ENCODE data around the gene PNPLA1.

Gene PNPLA1

DNA sequence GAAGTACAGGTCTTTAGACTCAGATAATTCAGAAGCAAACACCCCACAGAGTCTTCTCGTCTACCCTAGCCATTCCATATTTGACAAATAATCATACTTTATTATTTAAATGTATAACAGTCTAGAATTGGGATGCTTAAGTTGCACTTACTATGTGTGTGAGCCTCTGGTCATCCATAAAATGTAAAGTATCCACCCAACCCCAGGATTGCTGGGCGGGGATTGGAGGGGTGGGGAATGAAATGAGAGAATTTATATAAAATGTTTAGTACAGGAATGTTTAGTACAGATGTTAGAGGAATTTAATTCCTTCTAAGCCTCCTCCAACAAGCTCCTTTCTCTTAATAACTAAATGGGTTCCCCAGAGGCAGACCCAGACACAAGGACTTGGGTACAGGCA is 50.0 kb downstream of the PNPLA1 start:
- no CpG with 5 or more reads among the region's 2 CpGs for WGBS
- no peaks in the 10 kb centered on the region for H3K36me3 ChIP-seq (ENCODE audit: insufficient read depth, low read length)

DNA sequence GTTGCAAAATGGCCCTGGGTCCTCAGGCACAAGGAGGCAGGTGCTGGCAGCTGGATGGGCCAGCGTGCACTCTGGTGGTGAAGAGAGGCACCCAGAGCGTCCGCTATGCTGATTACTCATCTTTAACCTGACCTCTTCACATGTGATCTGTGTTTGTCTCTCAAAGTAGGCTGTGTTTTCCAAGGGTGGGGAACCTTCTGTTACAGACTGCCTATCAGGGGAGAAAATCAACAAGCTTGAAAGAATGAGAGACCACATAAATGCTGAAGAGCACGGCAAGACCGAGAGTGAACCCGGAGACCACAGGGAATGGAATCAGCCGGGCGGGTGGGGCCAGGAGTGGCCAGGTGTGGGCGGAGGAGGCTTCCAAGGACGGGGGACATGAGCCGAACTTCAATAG is 50.6 kb downstream of the PNPLA1 start:
- H3K4me3 ChIP-seq (ENCODE audit: low read length) = no peak overlapping the region
- H3K27ac ChIP-seq (ENCODE audit: low read depth, low read length) = no peak overlapping the region
- H3K9ac ChIP-seq (ENCODE audit: low read depth, low read length) = no peak overlapping the region
- H3K9me3 ChIP-seq (ENCODE audit: insufficient read depth, low read depth, low read length) = no peaks in the 10 kb centered on the region
- 90% methylated on average over 11 of the region's 11 CpGs for WGBS
- H3K36me3 ChIP-seq (ENCODE audit: insufficient read depth, low read length) = no peaks in the 10 kb centered on the region
- no peaks in the 10 kb centered on the region for H3K4me1 ChIP-seq (ENCODE audit: insufficient read depth, low read length)
- H3K27me3 ChIP-seq (ENCODE audit: insufficient read depth, low read length) = no peaks in the 10 kb centered on the region

More for the DNA sequence above, 50.0 kb downstream of the PNPLA1 start:
- Histone ChIP-seq H3K9me3 (ENCODE audit: insufficient read depth, low read depth, low read length) (no peaks in the 10 kb centered on the region), H3K9ac (ENCODE audit: low read depth, low read length) (no peak overlapping the region), H3K27me3 (ENCODE audit: insufficient read depth, low read length) (no peaks in the 10 kb centered on the region), H3K4me3 (ENCODE audit: low read length) (no peak overlapping the region), H3K4me1 (ENCODE audit: insufficient read depth, low read length) (no peaks in the 10 kb centered on the region), H3K27ac (ENCODE audit: low read depth, low read length) (no peak overlapping the region)

DNA sequence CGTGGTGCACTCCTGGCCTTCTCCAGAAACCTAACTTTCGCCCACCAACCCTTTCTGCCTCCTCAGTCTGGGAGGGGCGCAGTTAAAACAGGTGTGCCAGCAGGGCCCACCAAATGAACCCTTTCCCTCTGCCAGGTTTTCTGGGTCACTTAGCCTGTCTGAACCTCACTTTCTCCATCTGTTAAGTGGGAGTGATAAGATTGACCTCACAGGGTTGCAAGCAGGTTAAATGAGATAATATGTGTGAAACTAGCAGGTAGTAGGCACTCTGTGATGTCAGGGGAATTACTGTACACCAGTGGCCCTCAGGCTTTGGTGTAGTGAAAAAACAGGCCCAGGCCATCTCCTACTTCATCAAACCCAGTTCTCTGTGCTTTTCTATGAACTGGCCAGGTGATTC is 52.7 kb downstream of the PNPLA1 start:
- Histone ChIP-seq H3K36me3 (ENCODE audit: insufficient read depth, low read length) (no peaks in the 10 kb centered on the region), H3K9ac (ENCODE audit: low read depth, low read length) (no peak overlapping the region), H3K27me3 (ENCODE audit: insufficient read depth, low read length) (no peaks in the 10 kb centered on the region), H3K9me3 (ENCODE audit: insufficient read depth, low read depth, low read length) (no peaks in the 10 kb centered on the region), H3K4me3 (ENCODE audit: low read length) (no peak overlapping the region), H3K4me1 (ENCODE audit: insufficient read depth, low read length) (peaks cover 7% of the 10 kb centered on the region), H3K27ac (ENCODE audit: low read depth, low read length) (no peak overlapping the region)
- 91% methylated on average over 3 of the region's 3 CpGs for WGBS

DNA sequence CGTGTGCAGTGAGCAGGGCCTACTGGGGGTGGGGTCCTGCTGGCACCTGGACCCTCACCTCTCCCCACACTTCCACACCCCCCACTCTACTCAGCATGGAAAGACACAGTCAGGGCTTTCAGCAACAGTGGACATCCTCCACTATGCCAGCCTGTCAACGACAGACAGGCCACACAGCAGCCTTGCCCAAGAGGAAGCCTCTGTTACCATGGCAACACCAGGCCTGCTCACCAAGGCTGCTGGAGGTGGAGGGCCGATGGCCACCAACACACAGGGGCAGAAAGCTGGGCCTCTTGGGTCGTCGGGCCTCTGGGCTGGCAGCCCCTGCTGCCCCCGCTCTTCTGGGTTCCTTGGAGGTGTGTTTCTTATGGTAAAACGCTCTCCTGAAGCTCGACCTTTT is 53.2 kb downstream of the PNPLA1 start:
- peaks cover 12% of the 10 kb centered on the region for H3K4me1 ChIP-seq (ENCODE audit: insufficient read depth, low read length)
- H3K4me3 ChIP-seq (ENCODE audit: low read length) = no peak overlapping the region
- 77% methylated on average over 7 of the region's 8 CpGs for WGBS
- no peak overlapping the region for H3K9ac ChIP-seq (ENCODE audit: low read depth, low read length)
- no peak overlapping the region for H3K27ac ChIP-seq (ENCODE audit: low read depth, low read length)
- no peaks in the 10 kb centered on the region for H3K27me3 ChIP-seq (ENCODE audit: insufficient read depth, low read length)
- no peaks in the 10 kb centered on the region for H3K36me3 ChIP-seq (ENCODE audit: insufficient read depth, low read length)
- H3K9me3 ChIP-seq (ENCODE audit: insufficient read depth, low read depth, low read length) = no peaks in the 10 kb centered on the region

DNA sequence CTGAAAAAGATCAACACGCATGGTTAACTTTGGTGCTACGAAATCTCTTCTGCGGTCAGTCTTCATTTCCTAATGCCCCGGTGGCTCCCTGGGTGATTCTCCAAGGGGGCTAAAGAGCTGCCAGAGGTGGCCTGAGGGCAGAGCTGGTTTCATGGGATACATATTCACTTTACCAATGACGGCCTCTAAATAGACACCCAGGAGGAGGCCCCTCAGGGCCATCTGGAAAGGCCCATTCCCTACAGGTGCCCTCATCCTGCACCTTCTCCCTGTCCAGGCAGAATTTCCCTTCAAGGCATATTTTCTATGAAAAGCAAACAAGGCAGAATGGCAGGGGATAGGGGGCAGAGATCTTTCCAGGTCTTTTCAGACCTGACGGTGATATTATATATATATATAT is 54.3 kb downstream of the PNPLA1 start:
- 89% methylated on average over 5 of the region's 6 CpGs for WGBS
- Histone ChIP-seq H3K36me3 (ENCODE audit: insufficient read depth, low read length) (no peaks in the 10 kb centered on the region), H3K9me3 (ENCODE audit: insufficient read depth, low read depth, low read length) (no peaks in the 10 kb centered on the region), H3K27me3 (ENCODE audit: insufficient read depth, low read length) (no peaks in the 10 kb centered on the region), H3K4me3 (ENCODE audit: low read length) (no peak overlapping the region), H3K9ac (ENCODE audit: low read depth, low read length) (no peak overlapping the region), H3K4me1 (ENCODE audit: insufficient read depth, low read length) (peaks cover 12% of the 10 kb centered on the region), H3K27ac (ENCODE audit: low read depth, low read length) (no peak overlapping the region)

DNA sequence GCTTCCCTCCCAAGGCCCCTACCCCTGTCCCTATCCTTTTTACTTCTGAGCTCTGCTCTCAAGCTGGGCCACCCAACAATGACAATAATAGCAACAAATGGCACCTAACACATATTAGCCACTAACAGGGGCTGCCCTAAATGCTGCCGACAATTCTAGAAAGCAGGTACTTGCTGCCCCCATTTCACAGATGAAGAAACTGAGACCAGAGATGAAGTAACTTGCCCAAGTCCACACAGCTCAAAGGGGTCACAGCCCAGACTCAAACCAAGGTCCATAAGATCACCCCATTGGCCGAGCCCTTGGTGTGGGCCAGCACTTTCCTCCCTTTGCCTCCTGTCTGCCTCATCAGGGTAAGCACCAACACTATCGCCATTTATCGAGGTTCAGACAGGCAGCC is 54.9 kb downstream of the PNPLA1 start:
- H3K36me3 ChIP-seq (ENCODE audit: insufficient read depth, low read length) = no peaks in the 10 kb centered on the region
- H3K4me3 ChIP-seq (ENCODE audit: low read length) = no peak overlapping the region
- H3K27me3 ChIP-seq (ENCODE audit: insufficient read depth, low read length) = no peaks in the 10 kb centered on the region
- 92% methylated on average over 4 of the region's 4 CpGs for WGBS
- no peaks in the 10 kb centered on the region for H3K9me3 ChIP-seq (ENCODE audit: insufficient read depth, low read depth, low read length)
- peaks cover 12% of the 10 kb centered on the region for H3K4me1 ChIP-seq (ENCODE audit: insufficient read depth, low read length)
- H3K9ac ChIP-seq (ENCODE audit: low read depth, low read length) = no peak overlapping the region
- H3K27ac ChIP-seq (ENCODE audit: low read depth, low read length) = no peak overlapping the region

DNA sequence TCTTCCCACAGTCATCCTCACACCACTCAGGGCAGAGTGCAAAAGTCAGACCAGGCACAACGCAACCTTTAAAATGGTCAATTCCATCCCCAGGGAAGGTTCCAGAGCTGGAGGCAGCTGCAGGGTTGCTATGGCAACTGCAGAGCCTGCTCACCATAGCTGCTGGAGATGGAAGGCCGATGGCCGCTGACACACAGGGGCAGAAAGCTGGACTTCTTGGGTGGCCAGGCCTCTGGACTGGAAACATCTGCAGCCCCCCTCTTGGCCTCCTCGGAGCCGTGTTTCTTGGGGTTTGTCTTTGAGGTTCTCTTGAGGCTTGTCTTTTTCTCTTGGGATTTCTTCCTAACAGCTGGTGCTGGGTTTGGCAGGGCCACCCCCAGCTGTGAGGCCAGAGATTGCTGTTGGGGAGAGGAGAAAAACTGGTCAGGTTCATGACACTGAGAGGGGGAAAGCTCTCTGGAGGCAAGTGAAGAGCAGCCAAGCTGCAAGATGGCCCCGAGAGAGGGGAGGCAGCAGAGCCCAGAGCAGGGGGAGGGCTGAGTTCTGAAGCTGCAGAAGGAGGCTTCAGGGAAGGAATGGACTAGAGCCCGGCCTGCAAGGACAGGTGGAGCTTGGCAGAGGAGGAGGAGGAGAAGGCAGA is 56.6 kb downstream of the PNPLA1 start:
- Histone ChIP-seq H3K27me3 (ENCODE audit: insufficient read depth, low read length) (no peaks in the 10 kb centered on the region), H3K9ac (ENCODE audit: low read depth, low read length) (no peak overlapping the region), H3K4me3 (ENCODE audit: low read length) (no peak overlapping the region), H3K4me1 (ENCODE audit: insufficient read depth, low read length) (peaks cover 16% of the 10 kb centered on the region), H3K9me3 (ENCODE audit: insufficient read depth, low read depth, low read length) (no peaks in the 10 kb centered on the region), H3K36me3 (ENCODE audit: insufficient read depth, low read length) (no peaks in the 10 kb centered on the region), H3K27ac (ENCODE audit: low read depth, low read length) (no peak overlapping the region)
- 83% methylated on average over 7 of the region's 7 CpGs for WGBS

DNA sequence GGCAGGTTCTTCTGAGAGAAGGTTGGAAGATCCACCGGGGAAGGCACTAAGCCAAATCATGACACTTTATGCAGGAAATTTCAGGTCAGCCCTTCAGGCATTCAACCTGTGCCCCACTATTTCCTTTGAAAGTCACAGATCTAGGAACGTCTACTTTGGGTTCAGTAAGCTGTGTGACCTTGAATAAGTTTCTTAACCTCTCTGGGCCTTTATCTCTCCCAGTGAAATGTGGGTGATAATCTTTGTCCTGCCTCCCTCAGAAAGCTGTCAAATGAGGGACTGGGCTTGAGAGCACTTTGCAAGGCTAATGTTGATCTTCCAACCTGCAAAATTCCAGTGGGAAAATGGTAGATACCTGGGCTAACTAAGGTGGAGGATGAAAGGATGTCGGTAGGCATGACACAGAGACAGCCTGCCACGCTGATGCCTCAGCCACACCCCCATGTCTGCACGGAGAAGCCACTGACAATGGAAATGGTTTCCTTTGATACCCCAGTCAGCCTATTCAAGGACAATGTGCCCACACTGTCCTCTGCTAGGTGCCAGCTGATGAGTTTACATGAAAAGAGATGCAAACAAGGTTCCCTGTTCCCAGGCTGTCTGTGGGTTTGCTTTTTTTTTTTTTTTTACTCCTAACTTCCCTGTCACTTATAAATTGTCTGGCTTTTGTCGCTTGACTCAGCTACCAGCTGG is 57.5 kb downstream of the PNPLA1 start:
- Histone ChIP-seq H3K27ac (ENCODE audit: low read depth, low read length) (no peak overlapping the region), H3K4me3 (ENCODE audit: low read length) (no peak overlapping the region)
- 27% methylated on average over 6 of the region's 6 CpGs for WGBS

DNA sequence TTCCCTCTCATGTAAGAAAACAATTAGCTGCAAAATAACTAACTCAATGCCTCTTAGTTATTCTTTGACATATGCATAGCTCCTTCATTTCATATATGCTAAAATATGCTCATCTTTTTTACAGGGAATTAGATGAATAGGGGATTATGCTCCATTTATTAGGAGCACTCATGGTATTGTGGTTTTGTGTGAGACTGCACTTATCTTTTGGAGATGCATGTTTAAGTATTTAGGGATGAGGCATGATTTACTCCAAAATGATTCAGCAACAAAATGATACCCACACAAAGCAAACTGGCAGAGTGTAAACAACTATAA is 58.0 kb downstream of the PNPLA1 start:
- no peaks in the 10 kb centered on the region for H3K27me3 ChIP-seq (ENCODE audit: insufficient read depth, low read length)
- no peak overlapping the region for H3K4me3 ChIP-seq (ENCODE audit: low read length)
- H3K4me1 ChIP-seq (ENCODE audit: insufficient read depth, low read length) = peaks cover 16% of the 10 kb centered on the region
- H3K36me3 ChIP-seq (ENCODE audit: insufficient read depth, low read length) = no peaks in the 10 kb centered on the region
- H3K27ac ChIP-seq (ENCODE audit: low read depth, low read length) = no peak overlapping the region
- no peak overlapping the region for H3K9ac ChIP-seq (ENCODE audit: low read depth, low read length)
- no peaks in the 10 kb centered on the region for H3K9me3 ChIP-seq (ENCODE audit: insufficient read depth, low read depth, low read length)

More for the DNA sequence above, 57.5 kb downstream of the PNPLA1 start:
- H3K9me3 ChIP-seq (ENCODE audit: insufficient read depth, low read depth, low read length) = no peaks in the 10 kb centered on the region
- H3K4me1 ChIP-seq (ENCODE audit: insufficient read depth, low read length) = peaks cover 16% of the 10 kb centered on the region
- no peaks in the 10 kb centered on the region for H3K27me3 ChIP-seq (ENCODE audit: insufficient read depth, low read length)
- no peaks in the 10 kb centered on the region for H3K36me3 ChIP-seq (ENCODE audit: insufficient read depth, low read length)
- no peak overlapping the region for H3K9ac ChIP-seq (ENCODE audit: low read depth, low read length)

DNA sequence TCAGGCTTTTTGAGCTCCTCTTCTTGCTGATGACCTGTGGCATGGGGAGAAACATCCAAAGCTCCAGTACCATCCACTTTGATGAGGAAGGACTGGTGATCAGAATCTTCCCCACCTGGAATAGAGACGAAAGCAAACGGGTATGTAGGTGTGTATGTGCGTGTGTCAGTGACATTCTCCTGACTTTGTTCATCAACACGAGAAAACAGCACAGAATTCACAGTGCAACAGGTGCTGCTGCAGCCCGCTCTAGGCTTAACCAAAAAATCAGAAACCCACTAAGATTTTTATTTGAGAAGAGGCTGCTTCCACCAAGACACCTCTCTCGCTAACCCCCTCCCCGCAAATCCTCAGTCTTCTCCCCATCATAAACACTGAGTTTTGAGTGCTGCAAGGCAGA is 58.7 kb downstream of the PNPLA1 start:
- no peak overlapping the region for H3K27ac ChIP-seq (ENCODE audit: low read depth, low read length)
- H3K9ac ChIP-seq (ENCODE audit: low read depth, low read length) = no peak overlapping the region
- H3K9me3 ChIP-seq (ENCODE audit: insufficient read depth, low read depth, low read length) = no peaks in the 10 kb centered on the region
- H3K4me3 ChIP-seq (ENCODE audit: low read length) = no peak overlapping the region
- no peaks in the 10 kb centered on the region for H3K27me3 ChIP-seq (ENCODE audit: insufficient read depth, low read length)
- no peaks in the 10 kb centered on the region for H3K36me3 ChIP-seq (ENCODE audit: insufficient read depth, low read length)
- WGBS = 91% methylated on average over 7 of the region's 7 CpGs
- peaks cover 16% of the 10 kb centered on the region for H3K4me1 ChIP-seq (ENCODE audit: insufficient read depth, low read length)

DNA sequence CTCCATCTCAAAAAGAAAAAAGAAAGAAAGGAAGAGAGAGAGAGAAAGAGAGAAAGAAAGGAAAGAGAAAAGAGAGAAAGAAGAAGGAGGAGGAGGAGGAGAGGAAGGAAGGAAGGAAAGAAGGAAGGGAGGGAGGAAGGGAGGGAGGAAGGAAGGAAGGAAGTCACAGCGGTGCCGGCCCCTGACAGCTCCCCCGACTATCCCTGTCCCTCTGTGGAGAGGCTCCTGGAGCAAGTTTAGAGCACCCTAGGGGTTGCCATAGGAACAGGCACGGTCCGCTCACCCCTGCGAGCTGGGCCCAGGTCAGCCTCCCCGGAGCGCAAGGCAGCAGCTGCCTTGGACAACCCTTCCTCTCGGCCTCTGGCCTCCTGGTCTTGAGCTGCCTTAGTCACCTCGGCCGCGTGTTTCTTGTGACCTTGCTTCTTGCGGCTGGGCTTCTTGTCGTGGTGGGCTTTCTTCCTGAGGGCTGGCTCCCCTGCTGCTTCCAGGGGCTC is 60.0 kb downstream of the PNPLA1 start:
- H3K36me3 ChIP-seq (ENCODE audit: insufficient read depth, low read length) = no peaks in the 10 kb centered on the region
- H3K27me3 ChIP-seq (ENCODE audit: insufficient read depth, low read length) = no peaks in the 10 kb centered on the region
- H3K27ac ChIP-seq (ENCODE audit: low read depth, low read length) = no peak overlapping the region
- no peaks in the 10 kb centered on the region for H3K9me3 ChIP-seq (ENCODE audit: insufficient read depth, low read depth, low read length)
- no peak overlapping the region for H3K9ac ChIP-seq (ENCODE audit: low read depth, low read length)
- WGBS = 59% methylated on average over 14 of the region's 14 CpGs
- peaks cover 16% of the 10 kb centered on the region for H3K4me1 ChIP-seq (ENCODE audit: insufficient read depth, low read length)
- no peak overlapping the region for H3K4me3 ChIP-seq (ENCODE audit: low read length)
